Glomerular endothelial cell (primary cell): Measurements from ENCODE around the gene ELAVL2. TPM values are rescaled to one million over a fixed set of nuclear protein-coding genes. Genes with fewer than 3 reads are reported as not detected.

Source experiments
- DNase-seq: peaks from one replicate; pipeline ENCODE4 v3.0.0-alpha.2; 2011; ENCODE audit warnings: low read depth, low spot score; ENCODE audit errors: extremely low read depth
- total RNA-seq: library from RNA; depleted of rRNA; stranded (reverse); fragments of >200 nt; gene quantifications from 2 replicates; pipeline ENCODE4 v1.2.3, GENCODE V29; 2015

ELAVL2 gene
- total RNA-seq, 1 donor from 2014 or later, result 5.5 TPM

DNA sequence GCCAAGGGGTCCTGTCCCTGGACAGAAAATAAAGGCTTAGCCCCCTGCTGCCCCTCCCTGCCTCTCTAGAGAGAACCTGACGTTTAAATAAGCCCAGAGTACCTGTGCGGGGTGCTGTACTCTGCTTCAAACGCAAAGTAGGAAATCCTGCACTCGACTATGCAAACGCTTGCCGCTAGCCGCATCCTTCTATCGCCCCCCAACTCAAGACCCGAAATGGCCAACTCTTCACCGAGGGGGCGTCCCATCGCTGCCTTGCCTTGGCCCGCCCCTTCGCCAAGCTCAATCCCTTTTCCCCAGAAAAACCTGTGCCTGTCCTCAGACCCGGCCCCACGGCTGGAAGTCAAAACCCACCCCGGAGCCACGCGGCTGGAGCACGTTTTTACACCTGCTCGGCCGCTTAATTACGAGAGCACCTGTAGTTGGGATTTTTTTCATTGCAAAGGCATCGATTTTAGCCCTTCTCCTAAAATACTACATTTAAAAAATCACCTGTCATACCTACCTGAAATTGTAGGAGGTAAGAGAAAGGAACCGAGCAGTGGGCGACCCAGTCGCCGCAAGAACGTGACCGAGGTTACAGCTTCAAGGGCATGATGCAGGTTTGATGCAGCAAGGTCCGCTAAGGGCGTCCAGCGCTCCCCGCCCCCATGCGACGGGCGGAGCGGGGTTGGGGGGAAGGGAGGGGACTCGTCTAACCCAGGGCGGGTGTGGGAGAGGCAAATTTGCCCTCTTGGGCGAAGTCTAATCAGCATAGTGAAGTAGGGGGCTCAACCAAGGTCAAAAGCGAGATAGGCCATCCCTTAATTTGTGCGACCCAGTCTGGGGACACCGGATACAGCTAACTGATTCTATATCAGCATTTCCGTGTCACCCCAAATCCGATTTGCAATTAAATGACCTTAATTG, 3.5 kb downstream of the ELAVL2 start:
- DNase-seq, result no peak

DNA sequence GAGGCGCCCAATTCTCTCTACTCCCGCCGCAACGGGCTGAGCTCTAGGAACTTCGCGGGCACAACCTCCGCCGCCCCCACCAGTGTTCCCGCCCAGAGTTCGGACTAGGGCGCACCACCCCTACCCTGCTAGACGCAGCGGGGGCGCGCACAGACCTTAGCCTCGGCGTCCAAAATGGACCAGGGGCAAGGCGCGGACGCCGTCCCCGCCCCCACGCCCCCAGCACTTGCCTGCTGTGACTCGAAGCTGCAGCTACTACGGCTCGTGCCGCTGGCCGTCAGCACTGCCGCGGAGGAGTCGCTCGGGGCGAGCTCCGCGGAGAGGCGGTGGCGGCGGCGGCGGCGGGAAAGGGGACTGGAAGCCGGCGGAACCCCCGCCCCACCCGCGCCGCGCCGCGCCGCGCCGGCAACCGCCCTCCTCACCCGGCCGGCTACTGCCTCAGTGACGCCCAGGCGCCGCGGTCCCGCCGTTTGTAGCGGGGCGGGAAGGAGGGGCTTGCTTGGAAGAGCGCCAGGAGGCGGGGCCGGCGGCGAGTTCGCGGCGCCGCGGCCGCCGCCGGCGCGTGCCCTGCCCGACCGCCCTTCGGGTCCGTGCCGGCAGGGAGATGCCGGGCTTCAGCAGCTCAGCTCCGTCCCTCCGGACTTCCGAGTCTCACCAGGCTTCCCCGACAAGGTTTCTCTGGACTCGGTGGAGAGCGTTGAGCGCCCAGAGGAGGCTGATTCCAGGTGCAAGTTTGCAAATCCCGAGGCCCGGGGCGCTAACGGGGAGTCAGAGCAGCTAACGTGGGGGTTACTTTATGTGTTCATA, 4.5 kb downstream of the ELAVL2 start:
- DNase-seq, result no peak

DNA sequence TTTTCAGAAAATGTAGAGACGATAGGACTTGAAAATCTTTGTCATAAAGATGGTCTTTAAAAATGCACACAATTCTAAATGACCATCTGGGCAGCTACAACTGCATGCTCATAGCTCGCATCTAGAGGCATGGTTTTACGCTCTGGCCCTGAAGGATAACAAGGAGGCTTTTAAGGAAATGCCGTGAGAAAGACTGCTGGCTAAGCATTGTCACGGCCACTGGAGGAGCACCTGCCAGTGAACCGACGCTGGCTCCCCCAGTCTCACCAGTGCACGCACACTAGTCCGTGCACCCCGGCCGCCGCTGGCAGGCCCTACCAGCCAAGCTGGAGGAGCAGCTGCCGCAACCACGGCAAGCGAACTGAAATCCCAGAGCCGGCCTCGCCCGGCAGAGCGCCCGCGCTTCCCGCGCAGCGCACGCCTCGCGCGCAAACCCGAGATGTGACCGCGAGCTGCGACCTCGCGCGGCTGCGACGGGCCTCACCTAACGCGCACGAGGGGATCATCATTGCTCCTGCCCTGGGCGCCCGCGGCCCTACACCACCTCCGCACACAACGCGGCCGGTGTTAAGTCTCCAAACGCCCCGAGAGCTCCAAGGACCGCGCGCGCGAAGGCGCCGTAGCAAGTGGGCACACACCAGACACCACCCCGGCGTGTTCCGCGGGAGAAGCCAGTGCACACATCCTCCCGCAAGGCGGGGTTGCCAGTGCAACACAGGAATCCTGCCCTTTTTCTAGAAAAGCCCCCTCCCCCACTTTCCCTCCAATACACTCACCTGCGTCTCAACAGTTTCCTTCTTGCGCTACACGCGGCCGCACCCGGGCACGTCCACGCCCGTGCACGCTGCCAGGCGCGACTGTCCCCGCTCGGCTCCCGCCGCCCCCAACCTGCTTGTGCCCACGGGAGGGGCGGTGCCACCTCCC, 5.3 kb downstream of the ELAVL2 start:
- DNase-seq, result no peak

- no peak for DNase-seq
Observed at GRCh38 chr9:23819403-23819802, 6.6 kb downstream of the ELAVL2 start.

GRCh38 chr9:23814243-23814642, 11.8 kb downstream of the ELAVL2 start:
- no peak for DNase-seq

GRCh38 chr9:23812673-23813072, 13.4 kb downstream of the ELAVL2 start:
- DNase-seq, result no peak

DNA sequence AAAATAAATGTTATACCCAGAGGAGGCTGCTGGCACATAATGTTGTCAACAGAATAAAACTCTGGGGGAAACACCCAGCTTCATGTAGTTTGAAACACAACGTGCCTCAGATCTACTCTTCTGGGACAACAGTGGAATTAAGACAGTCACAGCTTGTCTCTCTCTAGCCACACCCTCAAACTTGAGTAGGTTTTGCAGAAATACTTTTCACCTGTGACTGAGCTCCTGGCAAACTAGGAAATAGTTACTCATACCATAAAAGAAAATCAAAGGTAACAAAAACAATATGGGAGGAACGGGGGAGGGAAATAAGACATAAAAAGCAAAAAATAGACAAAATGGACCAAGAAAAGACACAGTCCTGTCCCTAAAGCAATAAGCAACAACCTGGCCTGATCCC, 14.4 kb downstream of the ELAVL2 start:
- DNase-seq, result no peak

DNA sequence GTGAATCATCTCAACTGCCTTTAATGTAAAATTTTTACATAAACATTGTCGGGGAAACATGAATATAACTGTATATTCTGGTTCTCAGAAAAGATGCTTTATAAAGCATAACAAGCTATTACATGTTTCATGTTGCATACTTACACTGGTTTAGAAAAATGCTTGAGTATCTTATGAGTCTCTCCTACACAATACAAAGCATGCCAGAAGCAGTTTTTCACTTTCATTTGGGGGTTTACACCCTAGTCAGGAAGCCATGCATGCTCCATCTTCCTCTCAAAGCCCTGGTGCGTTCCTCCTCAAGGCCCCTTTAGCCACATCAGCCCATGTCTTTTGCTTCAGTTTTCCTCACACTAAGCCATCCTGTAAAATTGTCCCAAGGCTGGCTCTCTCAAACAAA, 22.8 kb downstream of the ELAVL2 start:
- no peak for DNase-seq

DNA sequence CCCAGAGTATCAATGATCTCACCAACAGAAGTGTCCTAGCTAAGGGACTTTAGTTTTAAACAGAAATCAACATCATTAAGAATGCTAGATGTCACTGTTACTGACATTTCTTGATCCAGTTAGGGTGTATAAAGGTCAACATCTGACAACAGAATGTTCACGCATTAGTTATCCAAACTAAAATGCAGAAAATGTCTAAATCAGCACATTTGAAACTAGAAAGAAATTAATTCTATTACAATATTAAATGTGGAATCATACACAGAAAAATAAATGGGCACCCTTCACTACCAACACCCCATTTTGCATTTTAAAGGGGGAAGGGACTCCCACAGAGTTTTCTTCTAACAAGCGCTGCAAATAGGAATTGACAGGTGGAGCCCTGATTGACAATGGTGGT, 24.5 kb downstream of the ELAVL2 start:
- no peak for DNase-seq

- no peak for DNase-seq
Observed at GRCh38 chr9:23799521-23799920, 26.5 kb downstream of the ELAVL2 start.

DNA sequence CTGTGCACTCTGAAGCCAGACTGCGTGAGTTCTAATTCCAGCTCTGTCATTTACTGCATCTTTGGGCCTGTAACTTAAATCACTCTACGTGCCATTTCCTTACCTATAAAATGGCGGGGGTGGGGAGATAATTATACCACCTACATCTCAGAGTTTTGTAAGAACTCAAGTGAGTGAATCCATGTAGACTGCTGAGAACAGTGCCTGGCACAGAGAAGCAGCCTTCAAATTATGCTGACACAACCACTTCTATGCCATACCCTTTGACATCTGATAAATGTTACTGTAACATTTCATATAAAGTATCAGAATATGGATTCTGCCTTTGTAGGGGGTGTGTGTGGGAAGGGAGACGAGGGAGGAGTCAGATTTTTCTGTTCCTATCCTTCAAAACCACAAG, 27.7 kb downstream of the ELAVL2 start:
- no peak for DNase-seq

DNA sequence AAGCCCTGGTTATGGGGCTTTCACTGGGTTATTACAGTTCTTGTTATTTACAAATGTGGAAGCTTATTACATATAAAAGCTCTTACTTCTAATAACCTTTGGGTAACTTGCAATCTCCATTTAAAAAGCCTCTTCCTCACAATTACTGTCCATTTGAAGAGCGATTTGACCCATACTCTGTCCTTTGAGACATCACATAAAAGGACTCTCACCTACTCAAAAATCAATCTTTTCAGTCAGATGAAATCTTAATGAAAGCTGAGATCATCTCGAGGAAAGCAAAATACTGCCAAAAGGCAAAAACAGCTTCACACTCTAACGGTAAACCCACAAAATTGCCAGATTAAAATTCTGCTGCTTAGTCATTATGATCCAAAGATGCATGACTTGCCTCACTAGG, 29.8 kb downstream of the ELAVL2 start:
- no peak for DNase-seq

GRCh38 chr9:23790351-23791260, 35.4 kb downstream of the ELAVL2 start:
- no peak for DNase-seq

DNA sequence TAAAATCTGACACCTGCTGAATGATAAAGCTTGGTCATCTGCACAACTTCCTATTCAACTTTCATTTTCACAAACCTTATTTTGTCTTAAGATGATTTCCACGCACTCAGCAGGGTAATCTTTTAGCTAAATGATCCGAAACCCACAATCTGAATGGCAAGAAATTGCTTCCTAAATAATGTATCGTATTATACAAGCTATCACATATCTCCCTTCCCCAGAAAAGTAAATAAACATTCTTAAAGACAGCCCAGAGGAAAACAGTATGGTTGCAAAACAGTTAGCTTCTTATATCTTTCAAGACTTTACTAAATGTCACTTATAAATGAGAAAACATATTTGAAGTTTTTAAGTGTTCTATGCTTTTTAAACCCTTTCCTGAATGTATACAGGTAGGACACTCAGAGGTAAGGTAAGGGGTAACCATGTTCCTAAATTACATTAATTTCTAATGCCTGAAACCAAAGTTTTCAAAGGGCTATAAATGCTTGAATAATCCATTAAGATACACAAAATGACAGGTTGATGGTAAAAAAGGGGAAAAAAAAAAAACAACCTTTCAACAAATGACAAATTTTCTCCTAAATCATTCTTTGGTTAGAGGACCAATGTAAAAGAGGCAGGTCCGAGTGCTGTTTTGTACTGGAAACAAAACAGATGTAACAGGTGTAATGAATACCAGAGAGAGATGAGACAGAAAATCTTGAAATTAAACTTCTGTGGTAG, 36.3 kb downstream of the ELAVL2 start:
- DNase-seq, result no peak

- no peak for DNase-seq
Observed at GRCh38 chr9:23784962-23785361, 41.1 kb downstream of the ELAVL2 start.

DNA sequence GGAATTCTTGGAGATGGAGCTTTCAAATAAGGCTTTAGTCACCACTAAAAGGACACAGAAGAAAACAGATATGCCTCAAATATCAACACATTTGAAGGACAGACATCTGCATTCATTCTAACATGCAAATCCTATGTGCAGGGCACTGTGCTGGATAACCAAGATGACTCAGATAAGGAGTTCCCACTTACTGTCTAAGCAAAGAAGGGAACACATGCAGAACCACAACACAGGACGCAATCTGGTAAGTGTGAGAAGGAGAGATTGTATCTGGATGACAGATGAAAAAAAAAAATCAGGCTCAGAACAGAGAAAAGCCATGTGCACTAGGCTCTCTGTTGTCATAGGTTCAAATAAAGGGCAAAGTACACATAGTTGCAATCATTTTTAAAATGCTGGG, 42.5 kb downstream of the ELAVL2 start:
- DNase-seq, result no peak

- no peak for DNase-seq
Observed at GRCh38 chr9:23779220-23779619, 46.8 kb downstream of the ELAVL2 start.

DNA sequence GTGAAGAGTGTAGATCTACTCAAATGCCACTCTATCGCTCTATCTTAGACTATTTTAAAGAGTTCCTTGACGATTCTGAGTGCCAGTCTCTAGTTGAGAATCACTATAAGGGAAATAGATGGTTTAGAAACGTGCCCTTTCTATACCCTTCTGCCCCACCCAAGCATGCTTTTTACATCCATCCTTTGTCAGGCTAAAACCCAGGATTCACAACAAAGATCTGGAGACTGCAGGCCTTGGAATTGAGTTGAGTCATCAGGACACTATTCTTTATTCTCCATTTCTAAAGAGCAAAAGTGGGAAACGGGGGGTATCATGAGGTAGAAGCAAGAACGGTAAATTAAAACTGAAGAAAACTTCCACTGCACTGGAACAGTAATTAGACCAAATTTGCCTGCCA, 48.7 kb downstream of the ELAVL2 start:
- DNase-seq, result no peak

GRCh38 chr9:23775549-23775948, 50.5 kb downstream of the ELAVL2 start:
- no peak for DNase-seq
